GM13976 (cell line): Measurements from ENCODE around the gene ATOSB.

ENCODE experiments used
- DNase-seq: peaks from one replicate; pipeline ENCODE4 v3.0.0; 2012; ENCODE audit warnings: low spot score
- in situ Hi-C: fragments of 300-500 bp; cut with MboI; formaldehyde crosslinking; loops from one replicate; pipeline ENCODE4 v1.12.0; 2022; ENCODE audit warnings: low sequenced_read_pairs, mixed read lengths, inconsistent platforms; ENCODE audit not compliant: unreplicated experiment
- TF ChIP-seq, protein P1 (sequence below): IDR thresholded peaks from 2 replicates; pipeline ENCODE4 v1.5.1; 2012; ENCODE audit warnings: borderline replicate concordance, mild to moderate bottlenecking; ENCODE audit not compliant: insufficient read depth; ENCODE audit errors: extremely low read depth, missing control alignments, control extremely low read depth

ATOSB gene

DNA sequence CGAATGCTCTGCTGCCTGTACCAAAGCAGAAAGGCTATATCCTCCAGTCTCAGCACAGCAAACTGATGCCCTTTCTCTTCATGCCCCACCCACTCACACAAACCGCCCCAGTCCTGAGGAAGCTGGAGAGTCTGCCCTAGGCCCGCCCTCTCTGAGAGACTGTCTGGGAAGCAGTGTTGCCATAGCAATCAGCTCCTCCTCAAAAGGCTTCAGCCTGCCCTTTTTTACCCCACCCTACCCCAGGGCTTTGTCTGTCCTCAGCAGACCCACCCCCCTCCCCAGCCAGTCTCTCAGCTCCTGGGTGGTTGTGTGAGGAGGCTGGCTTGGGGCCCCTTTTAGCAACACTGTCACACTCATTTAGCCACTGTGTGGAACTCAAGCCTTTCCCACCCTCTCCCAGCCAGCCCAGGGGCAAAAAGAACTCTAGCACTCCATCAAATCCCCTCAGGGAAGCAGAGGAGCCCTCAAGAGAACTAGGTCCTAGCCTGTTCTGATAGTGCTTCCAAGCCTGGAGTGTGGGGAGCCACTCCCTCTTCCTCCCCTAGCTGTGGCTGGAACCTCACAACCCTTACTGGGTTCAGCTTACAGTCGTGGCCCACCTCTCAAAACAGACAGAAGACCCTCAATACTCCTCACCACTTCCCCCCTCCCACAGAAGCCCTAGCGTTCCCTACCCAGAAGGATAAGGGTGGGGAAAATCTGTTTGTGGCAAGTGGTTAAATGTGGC is 1.4 kb downstream of the ATOSB start:
- TF ChIP-seq, protein P1, sequence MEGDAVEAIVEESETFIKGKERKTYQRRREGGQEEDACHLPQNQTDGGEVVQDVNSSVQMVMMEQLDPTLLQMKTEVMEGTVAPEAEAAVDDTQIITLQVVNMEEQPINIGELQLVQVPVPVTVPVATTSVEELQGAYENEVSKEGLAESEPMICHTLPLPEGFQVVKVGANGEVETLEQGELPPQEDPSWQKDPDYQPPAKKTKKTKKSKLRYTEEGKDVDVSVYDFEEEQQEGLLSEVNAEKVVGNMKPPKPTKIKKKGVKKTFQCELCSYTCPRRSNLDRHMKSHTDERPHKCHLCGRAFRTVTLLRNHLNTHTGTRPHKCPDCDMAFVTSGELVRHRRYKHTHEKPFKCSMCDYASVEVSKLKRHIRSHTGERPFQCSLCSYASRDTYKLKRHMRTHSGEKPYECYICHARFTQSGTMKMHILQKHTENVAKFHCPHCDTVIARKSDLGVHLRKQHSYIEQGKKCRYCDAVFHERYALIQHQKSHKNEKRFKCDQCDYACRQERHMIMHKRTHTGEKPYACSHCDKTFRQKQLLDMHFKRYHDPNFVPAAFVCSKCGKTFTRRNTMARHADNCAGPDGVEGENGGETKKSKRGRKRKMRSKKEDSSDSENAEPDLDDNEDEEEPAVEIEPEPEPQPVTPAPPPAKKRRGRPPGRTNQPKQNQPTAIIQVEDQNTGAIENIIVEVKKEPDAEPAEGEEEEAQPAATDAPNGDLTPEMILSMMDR = no peak
- peak; percentile 62 for DNase-seq
- in situ Hi-C loops = no loop called here

DNA sequence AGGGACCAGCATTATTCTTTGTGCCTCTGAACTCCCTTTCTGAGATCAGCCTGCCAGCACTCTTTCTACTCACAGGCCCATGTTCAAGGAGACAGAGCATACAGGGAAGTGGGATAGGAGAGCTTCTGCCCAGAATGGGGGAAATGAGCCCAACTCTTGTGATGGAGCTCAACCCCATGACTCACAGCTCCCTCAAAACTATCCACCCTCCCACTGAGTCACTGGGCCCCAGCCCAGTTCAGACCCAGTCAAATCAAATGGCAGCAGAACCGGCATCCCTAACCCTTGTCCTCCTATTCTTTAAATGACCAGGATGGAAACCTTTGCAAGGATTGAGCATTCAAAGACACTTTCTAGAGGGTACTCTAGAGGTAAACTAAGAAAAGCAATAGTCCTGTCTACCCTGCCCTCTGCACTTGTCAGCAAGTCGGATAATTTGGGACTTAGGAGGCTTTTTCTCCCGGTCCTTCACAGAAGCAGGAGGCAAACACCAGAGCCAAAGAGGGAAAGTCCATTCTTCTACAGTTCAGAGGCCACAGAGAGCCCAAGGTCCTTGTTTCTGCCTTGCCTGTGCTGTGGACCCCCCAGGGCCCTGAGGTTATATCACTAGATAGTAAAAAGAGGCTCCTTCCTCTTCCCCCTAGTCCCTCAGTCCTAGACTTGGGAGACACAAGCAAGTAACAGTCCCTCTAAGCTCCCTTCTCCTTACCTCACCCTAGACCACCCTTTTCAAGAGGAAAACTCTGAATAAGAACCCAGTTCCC is 3.2 kb downstream of the ATOSB start:
- no peak for DNase-seq
- in situ Hi-C loops = no loop called here

DNA sequence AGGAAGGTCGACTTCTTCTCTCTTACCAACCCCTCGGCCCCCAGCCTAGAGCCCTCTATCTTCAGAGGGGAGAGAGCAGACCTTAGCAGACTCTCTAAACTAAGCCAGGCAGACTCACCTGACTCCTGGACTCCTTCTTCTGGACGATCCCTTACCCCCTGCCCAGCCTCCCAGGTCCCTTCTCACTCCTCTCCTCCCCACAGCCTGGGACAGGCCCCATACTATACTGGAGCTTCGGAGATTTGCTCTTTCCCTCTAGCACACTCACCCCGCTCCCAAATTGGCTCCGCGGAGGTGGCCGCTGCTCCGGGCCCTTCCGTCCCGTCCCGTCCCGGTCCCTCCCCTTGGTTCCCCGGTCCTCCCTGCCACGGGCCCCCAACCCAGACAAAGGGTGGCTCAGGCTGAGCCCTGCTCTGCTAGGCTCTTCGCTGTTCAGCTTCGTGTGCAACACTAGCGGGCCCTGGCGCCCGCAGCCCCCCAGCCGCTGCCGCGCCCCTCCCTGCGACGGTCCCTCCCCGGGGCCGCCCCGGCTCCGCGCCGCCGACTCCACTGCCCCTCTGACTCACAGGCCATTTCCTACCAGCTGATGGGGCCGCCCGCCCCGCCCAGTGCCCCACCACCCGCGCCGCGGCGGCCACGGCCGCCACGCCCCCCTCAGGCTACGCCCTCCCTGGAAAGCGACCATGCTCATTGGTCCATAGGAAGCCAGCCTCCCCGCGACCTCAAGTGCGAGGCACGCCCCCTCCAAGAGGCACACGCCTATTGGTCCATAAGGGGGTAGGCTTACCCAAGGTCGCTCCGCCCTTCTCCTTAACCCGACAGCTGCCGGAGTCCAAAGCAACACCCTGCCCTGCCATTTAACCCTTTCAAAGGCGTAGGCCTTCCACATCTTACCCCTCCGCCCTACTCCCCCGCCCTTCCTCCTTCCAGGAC is 4.4 kb downstream of the ATOSB start:
- TF ChIP-seq, protein P1 = no peak
- DNase-seq = peak; percentile 96
- in situ Hi-C loops = no loop called here

More for the DNA sequence above, 3.2 kb downstream of the ATOSB start:
- TF ChIP-seq, protein P1 = no peak

DNA sequence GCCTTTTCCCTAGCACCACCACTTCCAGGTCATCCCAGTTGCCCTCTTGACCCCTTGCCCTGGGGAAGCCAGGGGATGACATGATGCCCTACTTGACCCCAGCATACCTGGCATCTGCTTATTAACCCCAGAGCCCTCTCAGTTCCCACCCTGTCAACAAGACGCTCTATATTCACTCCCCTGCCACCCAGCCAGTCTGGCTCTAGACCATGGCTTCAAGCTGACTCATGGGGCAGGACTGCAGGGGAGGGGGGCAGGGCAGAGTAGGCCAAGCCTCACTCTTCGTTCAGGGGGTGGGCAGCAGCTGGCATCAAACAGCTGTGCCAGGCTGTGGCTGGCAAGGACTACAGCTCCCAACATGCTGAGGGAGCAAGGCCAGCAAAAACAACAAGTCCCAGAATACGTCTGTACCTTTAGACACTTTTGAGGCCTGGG is 5.3 kb downstream of the ATOSB start:
- DNase-seq = no peak
- TF ChIP-seq, protein P1 = no peak
- in situ Hi-C loops = no loop called here

DNA sequence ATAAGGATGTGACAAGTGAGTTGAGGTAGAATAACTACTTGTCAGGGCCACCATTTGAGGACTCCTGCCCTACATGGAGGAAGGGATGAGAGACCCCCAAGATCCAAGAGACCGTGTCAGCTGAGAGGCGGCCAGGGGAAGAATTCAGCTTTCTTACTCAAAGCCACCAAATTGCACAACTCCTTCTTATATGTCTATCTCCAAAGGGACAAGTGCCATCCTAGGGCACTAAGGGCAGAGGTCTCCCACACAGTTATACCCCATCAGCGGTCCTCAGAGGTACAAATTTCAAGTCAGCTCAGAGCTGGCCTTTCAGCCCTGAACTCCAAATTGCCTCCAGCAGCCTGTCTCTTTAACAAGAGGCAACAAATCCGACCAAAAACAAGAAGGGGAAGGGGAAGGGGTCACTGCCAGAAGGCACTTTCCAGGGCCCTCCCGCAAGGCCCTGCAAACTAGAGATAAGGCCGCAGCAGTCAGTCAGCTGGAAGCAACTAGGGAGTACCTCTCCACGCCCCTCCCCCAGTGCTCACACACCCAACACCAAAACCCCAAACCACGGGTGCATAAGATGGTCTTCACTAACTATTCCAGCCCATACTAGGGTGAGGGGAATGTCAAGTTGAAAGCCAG is 6.6 kb downstream of the ATOSB start:
- peak; percentile 3 for DNase-seq
- in situ Hi-C loops = no loop called here
- TF ChIP-seq, protein P1 = no peak

DNA sequence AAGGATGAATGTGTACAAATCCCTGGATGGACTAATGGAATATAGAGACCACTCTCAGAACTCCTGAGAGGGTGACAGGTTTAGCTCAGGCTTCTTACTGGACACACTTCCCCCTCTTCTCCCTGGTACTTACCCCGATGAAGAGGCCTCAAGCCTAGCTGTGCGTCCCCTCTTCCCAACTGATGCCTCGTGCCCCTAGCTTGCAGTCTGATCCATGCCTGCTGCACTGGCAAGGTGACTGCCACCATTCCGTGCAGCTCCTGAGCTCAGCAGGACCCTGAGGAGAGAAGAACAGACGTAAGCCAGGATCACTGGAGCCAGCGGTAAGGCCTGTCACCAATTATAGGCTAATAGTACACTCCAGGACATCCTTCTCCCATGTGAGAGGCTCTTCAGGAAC is 7.2 kb downstream of the ATOSB start:
- peak; percentile 12 for DNase-seq
- in situ Hi-C loops = no loop called here
- TF ChIP-seq, protein P1 = no peak
